Lower leg skin (tissue), 3 donors: Measurements from ENCODE around the gene FAM229A.

Experiments
- POLR2A ChIP-seq, 2 donors: fragments of 450-650 bp; IDR thresholded peaks; one replicate each; pipeline ENCODE4 v1.6.1; 2016 to 2017; ENCODE audit warnings: antibody characterized with exemption in 2 of 2, mild to moderate bottlenecking in 1 of 2, moderate library complexity in 1 of 2
- TF ChIP-seq, protein P1 (sequence below), 3 donors: fragments of 450-650 bp; IDR thresholded peaks; one replicate each; pipeline ENCODE4 v1.5.1; 2016; ENCODE audit warnings: antibody characterized with exemption in 3 of 3, mild to moderate bottlenecking in 3 of 3, moderate library complexity in 2 of 3

DNA sequence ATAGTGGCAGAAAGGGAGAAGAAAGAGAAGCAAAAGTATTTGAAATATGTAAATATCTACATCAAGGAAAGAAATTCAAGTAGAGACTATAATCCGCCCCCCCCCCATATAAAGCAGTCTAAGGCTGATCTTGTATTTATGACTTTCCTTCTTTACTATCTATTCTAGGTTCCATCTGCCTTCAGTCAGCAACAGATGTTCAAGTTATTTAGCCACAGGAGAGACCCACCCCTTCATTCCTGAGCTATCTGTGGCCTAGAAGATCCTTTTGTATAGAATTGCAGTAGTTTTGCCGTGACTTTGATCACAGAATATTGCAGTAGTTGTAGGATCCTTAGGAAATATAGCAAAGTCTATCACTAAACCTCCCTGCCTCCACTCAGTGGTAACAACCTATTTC is 42.7 kb upstream of the FAM229A start:
- TF ChIP-seq, protein P1, sequence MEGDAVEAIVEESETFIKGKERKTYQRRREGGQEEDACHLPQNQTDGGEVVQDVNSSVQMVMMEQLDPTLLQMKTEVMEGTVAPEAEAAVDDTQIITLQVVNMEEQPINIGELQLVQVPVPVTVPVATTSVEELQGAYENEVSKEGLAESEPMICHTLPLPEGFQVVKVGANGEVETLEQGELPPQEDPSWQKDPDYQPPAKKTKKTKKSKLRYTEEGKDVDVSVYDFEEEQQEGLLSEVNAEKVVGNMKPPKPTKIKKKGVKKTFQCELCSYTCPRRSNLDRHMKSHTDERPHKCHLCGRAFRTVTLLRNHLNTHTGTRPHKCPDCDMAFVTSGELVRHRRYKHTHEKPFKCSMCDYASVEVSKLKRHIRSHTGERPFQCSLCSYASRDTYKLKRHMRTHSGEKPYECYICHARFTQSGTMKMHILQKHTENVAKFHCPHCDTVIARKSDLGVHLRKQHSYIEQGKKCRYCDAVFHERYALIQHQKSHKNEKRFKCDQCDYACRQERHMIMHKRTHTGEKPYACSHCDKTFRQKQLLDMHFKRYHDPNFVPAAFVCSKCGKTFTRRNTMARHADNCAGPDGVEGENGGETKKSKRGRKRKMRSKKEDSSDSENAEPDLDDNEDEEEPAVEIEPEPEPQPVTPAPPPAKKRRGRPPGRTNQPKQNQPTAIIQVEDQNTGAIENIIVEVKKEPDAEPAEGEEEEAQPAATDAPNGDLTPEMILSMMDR (IDR thresholded peaks at IDR 0.05) = no peak
- TF ChIP-seq POLR2A (IDR thresholded peaks at IDR 0.05) = no peak
